GM18498 (cell line): ENCODE results near the gene ITPRID2.

ENCODE experiments used
- ATAC-seq: cut with Tn5 transposase; IDR thresholded peaks from one replicate; pipeline ENCODE4 v1.9.1; 2021; ENCODE audit warnings: mild to moderate bottlenecking, moderate library complexity; ENCODE audit not compliant: unreplicated experiment

Gene ITPRID2

GRCh38 chr2:181891258-181891965, at the start of gene ITPRID2:
Gene ITPRID2, plus strand, starts transcription at chr2:181891730. Its CDS starts 337 bp downstream, at chr2:181892067.
- ATAC-seq = peak; percentile 90

GRCh38 chr2:181844551-181845290, 46.8 kb upstream of the ITPRID2 start:
- no peak for ATAC-seq

GRCh38 chr2:181846399-181847197, 44.9 kb upstream of the ITPRID2 start:
- no peak for ATAC-seq

GRCh38 chr2:181847198-181847556, 44.4 kb upstream of the ITPRID2 start:
- ATAC-seq = no peak

- no peak for ATAC-seq
Observed at GRCh38 chr2:181847702-181848101, 43.8 kb upstream of the ITPRID2 start.

GRCh38 chr2:181848261-181848886, 43.2 kb upstream of the ITPRID2 start:
- ATAC-seq = no peak

GRCh38 chr2:181849601-181850000, 41.9 kb upstream of the ITPRID2 start:
- ATAC-seq = no peak

GRCh38 chr2:181850936-181851560, 40.5 kb upstream of the ITPRID2 start:
- peak; percentile 67 for ATAC-seq

GRCh38 chr2:181851726-181852125, 39.8 kb upstream of the ITPRID2 start:
- ATAC-seq = no peak

- no peak for ATAC-seq
Observed at GRCh38 chr2:181853696-181854095, 37.8 kb upstream of the ITPRID2 start.

GRCh38 chr2:181857483-181857882, 34.0 kb upstream of the ITPRID2 start:
- no peak for ATAC-seq

GRCh38 chr2:181858600-181858999, 32.9 kb upstream of the ITPRID2 start:
- no peak for ATAC-seq

GRCh38 chr2:181859123-181859522, 32.4 kb upstream of the ITPRID2 start:
- ATAC-seq = no peak

- ATAC-seq = no peak
Observed at GRCh38 chr2:181859803-181860202, 31.7 kb upstream of the ITPRID2 start.

GRCh38 chr2:181861379-181861778, 30.2 kb upstream of the ITPRID2 start:
- ATAC-seq = no peak

GRCh38 chr2:181862583-181863281, 28.8 kb upstream of the ITPRID2 start:
- ATAC-seq = no peak

GRCh38 chr2:181872178-181872577, 19.4 kb upstream of the ITPRID2 start:
- ATAC-seq = no peak

GRCh38 chr2:181876614-181877063, 14.9 kb upstream of the ITPRID2 start:
- no peak for ATAC-seq

GRCh38 chr2:181877181-181877664, 14.3 kb upstream of the ITPRID2 start:
- no peak for ATAC-seq

- no peak for ATAC-seq
Observed at GRCh38 chr2:181878448-181878847, 13.1 kb upstream of the ITPRID2 start.
